ENCODE data around the gene USHBP1. TPM values are rescaled to one million over a fixed set of nuclear protein-coding genes. Genes with fewer than 3 reads are reported as not detected.

The USHBP1 gene
- total RNA-seq, 1 experiment from 2014 or later: 6.4 TPM

- H3K9me3 ChIP-seq (ENCODE audit: control insufficient read depth, low read depth, low read length): no peaks in the 10 kb centered on the region
- H3K14ac ChIP-seq (ENCODE audit: insufficient read depth, low read length): no peak overlapping the region
- no peaks in the 10 kb centered on the region for H3K27me3 ChIP-seq (ENCODE audit: insufficient read depth, low read length)
- Mint-ChIP-seq H3K9me3 (no peaks in the 10 kb centered on the region), H3K4me3 (peak overlapping the region in 1 of 2 experiments; percentile 61; a peak in 2 of 5 replicates), H3K27ac (peak overlapping the region; percentile 39 to 72 (median 55); a peak in 3 of 7 replicates), H3K27me3 (ENCODE audit: low read depth) (no peaks in the 10 kb centered on the region), H3K36me3 (ENCODE audit: insufficient read depth in 1 of 3, low read depth in 3 of 3) (peaks cover 13 to 24% (median 21%) of the 10 kb centered on the region in 3 experiments), H3K4me1 (peaks cover 7 to 14% of the 10 kb centered on the region in 2 experiments; a peak in 3 of 4 replicates)
- H3K79me1 ChIP-seq (ENCODE audit: insufficient read depth, low read depth, low read length, poor library complexity, severe bottlenecking): no peaks in the 10 kb centered on the region
- no peak overlapping the region for H3K4ac ChIP-seq (ENCODE audit: low read depth, low read length)
- peaks cover 5% of the 10 kb centered on the region for H3K23me2 ChIP-seq (ENCODE audit: insufficient read length, low read depth, low read length, poor library complexity, severe bottlenecking)
- H3K27ac ChIP-seq (ENCODE audit: insufficient read length, low read depth, low read length): no peak overlapping the region
- H3T11ph ChIP-seq (ENCODE audit: low read length): no peak overlapping the region
- H2BK12ac ChIP-seq (ENCODE audit: insufficient read length, low read depth, low read length): no peak overlapping the region
- no peak overlapping the region for H2AK5ac ChIP-seq (ENCODE audit: insufficient read length, low read length)
- no peaks in the 10 kb centered on the region; the same call in 1 of the 2 replicates for H3K4me1 ChIP-seq (ENCODE audit: insufficient read depth, low read length)
- H3K23ac ChIP-seq (ENCODE audit: insufficient read length, low read depth, low read length): no peak overlapping the region
- no peak for TF ChIP-seq CTCF (conservative IDR thresholded peaks at IDR 0.05)
- H2BK15ac ChIP-seq (ENCODE audit: low read depth, low read length): no peak overlapping the region
- no peak overlapping the region for H3K18ac ChIP-seq (ENCODE audit: insufficient read length, low read depth, low read length)
- no peak overlapping the region for H3K56ac ChIP-seq (ENCODE audit: insufficient read length, low read depth, low read length)
- H2BK20ac ChIP-seq (ENCODE audit: low read depth, low read length, poor library complexity, severe bottlenecking): no peak overlapping the region
- H4K91ac ChIP-seq (ENCODE audit: insufficient read length, low read depth, low read length): no peak overlapping the region
- no peak overlapping the region for H3K4me2 ChIP-seq (ENCODE audit: insufficient read depth, insufficient read length, low read length)
- no CpG with 5 or more reads among the region's 8 CpGs for WGBS (ENCODE audit: extremely low coverage, insufficient read length, low lambda C conversion rate)
- no peak overlapping the region for H2BK120ac ChIP-seq (ENCODE audit: low read depth, low read length, poor library complexity, severe bottlenecking)
- no peaks in the 10 kb centered on the region for H4K20me1 ChIP-seq (ENCODE audit: control insufficient read depth, insufficient read depth, insufficient read length)
- no peak overlapping the region for H4K5ac ChIP-seq (ENCODE audit: insufficient read length, low read depth, low read length)
- no peak overlapping the region for H2AFZ ChIP-seq (ENCODE audit: low read length)
- H4K8ac ChIP-seq (replicated peaks; ENCODE audit: insufficient read length, low read depth, low read length): no peak overlapping the region
- H2BK5ac ChIP-seq (ENCODE audit: insufficient read length, low read length): no peak overlapping the region
- no peak overlapping the region for H3K9ac ChIP-seq (ENCODE audit: extremely low read depth, insufficient read length, low read length)
- H3K79me2 ChIP-seq (ENCODE audit: insufficient read depth, low read length): no peaks in the 10 kb centered on the region
- no peak for DNase-seq
Measured at GRCh38 chr19:17219286-17219685, 45.3 kb downstream of the USHBP1 start.

All from H9 (cell line).